Suprapubic skin (tissue), 3 donors: Measurements from ENCODE around the gene SMIM11.
"Not testable (repeated sequence)": the region's sequence is repeated elsewhere in the genome, so short reads cannot be mapped to it uniquely, and the experiment has no call there.

Experiments
- CTCF ChIP-seq, 2 donors: fragments of 200-600 bp in 1 of 2; fragments of 450-650 bp in 1 of 2; sonication (generic) in 1 of 2; IDR thresholded peaks; one replicate each; pipeline ENCODE4 v1.5.1; 2016 to 2019; ENCODE audit warnings: antibody characterized with exemption in 2 of 2, mild to moderate bottlenecking in 1 of 2, moderate library complexity in 1 of 2
- EP300 ChIP-seq: sonication (generic); formaldehyde crosslinking; IDR thresholded peaks from one replicate; pipeline ENCODE4 v1.6.1; 2017; ENCODE audit warnings: antibody characterized with exemption
- POLR2A ChIP-seq, 2 donors: fragments of 450-650 bp; IDR thresholded peaks; one replicate each; pipeline ENCODE4 v1.6.1; 2017; ENCODE audit warnings: antibody characterized with exemption in 2 of 2, mild to moderate bottlenecking in 2 of 2, moderate library complexity in 2 of 2

GRCh38 chr21:34407294-34407693, 32.0 kb downstream of the SMIM11 start:
- TF ChIP-seq POLR2A (IDR thresholded peaks at IDR 0.05); CTCF (IDR thresholded peaks at IDR 0.05); EP300: not testable (repeated sequence)
